HG03097 (cell line): ENCODE results near the gene ZNF592.

Experiments used
- ATAC-seq: cut with Tn5 transposase; IDR thresholded peaks from one replicate; pipeline ENCODE4 v1.9.1; 2021; ENCODE audit not compliant: unreplicated experiment, low FRiP score

The ZNF592 gene

DNA sequence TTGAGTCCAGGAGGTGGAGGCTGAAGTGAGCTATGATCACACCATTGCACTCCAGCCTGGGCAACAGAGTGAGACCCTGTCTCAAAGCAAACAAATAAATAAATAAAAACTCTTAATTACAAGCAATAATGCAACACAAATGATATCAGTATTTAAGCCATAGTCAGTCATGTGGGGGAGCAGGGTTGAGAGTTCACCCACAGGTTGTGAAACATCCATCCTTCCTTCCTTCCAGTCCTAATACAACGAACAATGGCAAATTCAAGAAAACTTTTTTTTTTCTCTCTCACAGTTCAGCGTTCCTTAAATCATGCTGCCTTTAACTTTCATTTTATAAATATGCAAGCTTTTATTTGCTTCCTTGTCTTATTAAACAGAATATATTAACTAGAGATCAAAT is 24.1 kb downstream of the ZNF592 start:
- ATAC-seq, result no peak

GRCh38 chr15:84773716-84774115 is 25.3 kb downstream of the ZNF592 start:
- ATAC-seq, result no peak

GRCh38 chr15:84775867-84776449 is 27.6 kb downstream of the ZNF592 start:
- ATAC-seq, result no peak

DNA sequence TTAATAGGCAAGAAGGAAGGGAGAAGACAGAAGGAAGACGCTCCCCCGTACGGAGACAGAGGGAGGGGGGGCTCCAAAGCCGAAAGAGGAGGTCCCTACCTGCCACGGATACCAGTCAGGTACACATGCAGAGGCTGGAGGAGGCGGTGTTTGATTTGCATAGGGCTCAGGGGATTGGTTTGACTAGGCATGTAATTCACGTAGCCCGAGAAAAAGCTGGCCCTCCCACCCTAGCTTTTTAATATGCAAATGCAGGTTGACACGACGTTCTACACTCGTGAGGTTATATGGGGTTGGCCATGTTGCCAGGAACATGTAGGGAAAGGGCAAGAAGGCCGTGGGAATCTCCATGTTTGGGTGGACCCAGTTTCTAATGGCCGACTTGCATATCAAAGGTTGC is 29.8 kb downstream of the ZNF592 start:
- no peak for ATAC-seq

DNA sequence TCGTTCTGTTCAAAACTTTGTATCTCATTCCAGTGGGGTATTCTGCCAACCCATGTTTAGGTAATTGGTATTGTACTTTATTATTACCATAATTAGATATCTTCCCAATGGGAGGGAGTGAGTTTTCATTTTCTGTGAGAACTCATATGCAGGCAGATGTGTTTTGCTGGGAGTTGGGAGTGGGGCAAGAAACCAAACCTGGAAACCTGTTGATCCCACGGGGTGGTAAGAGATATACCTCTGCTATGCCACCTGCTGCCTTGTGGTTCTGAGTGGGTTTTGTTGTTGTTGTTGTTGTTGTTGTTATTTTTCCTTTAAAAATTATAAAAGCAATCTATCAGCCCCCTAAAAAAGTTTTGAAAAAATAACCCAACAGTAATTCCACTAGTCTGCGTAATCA is 32.1 kb downstream of the ZNF592 start:
- ATAC-seq, result no peak

DNA sequence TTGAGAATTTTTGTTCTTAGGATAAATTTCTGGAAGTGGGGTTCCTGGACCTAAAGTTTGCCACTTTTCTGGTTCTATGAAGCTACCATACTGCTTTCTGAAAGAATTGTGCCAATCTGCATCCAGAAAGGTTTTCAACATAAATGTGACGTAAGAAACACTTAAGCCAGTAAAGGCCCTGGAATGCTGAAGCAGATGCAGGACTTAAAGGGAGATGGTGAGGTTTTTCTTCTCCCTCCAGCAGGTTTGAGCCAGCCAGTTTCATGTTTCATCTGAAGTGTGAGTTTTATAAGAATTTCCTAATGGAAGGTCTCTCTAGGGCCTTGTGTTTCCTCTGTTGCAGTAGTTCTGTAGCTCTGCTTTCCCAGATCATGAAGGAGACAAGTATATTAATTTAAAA is 33.1 kb downstream of the ZNF592 start:
- ATAC-seq, result no peak

GRCh38 chr15:84782346-84782745 is 34.0 kb downstream of the ZNF592 start:
- no peak for ATAC-seq

- ATAC-seq, result no peak
These were observed 35.3 kb downstream of the ZNF592 start for GRCh38 chr15:84783493-84784251.

DNA sequence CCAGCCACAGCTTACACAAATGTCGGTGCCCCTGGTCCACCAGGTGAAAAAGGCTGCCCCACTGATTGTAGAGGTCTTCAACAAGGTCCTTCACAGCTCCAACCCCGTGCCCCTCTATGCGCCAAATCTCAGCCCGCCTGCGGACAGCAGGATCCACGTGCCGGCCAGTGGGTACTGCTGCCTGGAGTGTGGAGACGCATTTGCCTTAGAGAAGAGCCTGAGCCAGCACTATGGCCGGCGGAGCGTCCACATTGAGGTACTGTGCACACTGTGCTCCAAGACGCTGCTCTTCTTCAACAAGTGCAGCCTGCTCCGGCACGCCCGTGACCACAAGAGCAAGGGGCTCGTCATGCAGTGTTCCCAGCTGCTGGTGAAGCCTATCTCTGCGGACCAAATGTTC is 35.9 kb downstream of the ZNF592 start:
- ATAC-seq, result no peak

DNA sequence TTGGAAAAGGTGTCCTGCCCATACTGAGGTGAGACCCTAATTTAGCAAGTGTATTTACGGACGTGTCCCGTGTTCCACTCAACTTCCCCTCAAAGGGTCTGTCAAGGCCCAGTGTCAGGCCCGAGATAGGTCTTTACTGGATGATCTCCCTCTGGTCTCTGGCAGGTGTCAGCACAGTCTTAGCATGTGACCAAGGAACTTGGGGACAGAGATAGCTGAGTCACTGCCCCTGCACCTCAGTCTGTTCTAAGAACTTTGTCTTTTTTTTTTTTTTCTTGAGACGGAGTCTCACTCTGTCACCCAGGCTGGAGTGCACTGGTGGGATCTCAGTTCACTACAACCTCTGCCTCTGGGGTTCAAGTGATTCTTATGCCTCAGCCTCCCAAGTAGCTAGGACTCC is 36.7 kb downstream of the ZNF592 start:
- ATAC-seq, result no peak

DNA sequence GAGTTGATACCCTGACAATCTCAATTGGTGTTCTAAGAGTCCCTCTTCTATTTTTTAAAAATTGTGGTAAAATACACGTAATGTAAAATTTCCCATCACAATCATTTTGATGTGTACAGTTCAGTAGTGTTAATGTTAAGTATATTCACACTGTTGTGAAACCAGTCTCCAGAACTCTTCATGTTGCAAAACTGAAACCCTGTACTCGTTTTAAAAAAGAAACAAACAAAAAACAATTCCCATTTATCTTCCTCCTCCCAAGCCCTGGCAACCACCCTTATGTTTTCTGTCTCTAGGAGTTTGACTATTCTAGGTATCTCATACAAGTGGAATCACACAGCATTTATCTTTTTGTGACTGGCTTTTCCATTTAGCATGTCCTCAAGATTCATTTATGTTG is 40.1 kb downstream of the ZNF592 start:
- no peak for ATAC-seq

- ATAC-seq, result no peak
These were observed 41.4 kb downstream of the ZNF592 start for GRCh38 chr15:84789762-84790161.

DNA sequence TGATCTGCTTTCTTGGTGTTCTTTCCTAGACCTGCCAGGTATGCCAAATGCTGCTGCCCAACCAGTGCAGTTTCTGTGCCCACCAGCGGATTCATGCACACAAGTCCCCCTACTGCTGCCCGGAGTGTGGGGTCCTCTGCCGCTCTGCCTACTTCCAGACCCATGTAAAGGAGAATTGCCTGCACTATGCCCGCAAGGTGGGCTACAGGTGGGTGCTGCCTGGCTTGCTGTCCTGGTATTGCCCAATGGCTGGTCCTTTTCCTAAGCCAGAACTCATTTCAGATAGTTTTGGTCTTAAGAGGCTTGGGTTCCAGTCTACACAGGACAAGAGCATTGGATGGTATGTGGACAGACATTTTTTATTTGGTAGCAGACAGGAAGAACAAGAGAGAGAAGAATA is 42.3 kb downstream of the ZNF592 start:
- no peak for ATAC-seq

- ATAC-seq, result no peak
These were observed 43.4 kb downstream of the ZNF592 start for GRCh38 chr15:84791763-84792162.

GRCh38 chr15:84793431-84794161 is 45.2 kb downstream of the ZNF592 start:
- no peak for ATAC-seq

GRCh38 chr15:84794162-84794547 is 45.8 kb downstream of the ZNF592 start:
- no peak for ATAC-seq

GRCh38 chr15:84795186-84795585 is 46.8 kb downstream of the ZNF592 start:
- no peak for ATAC-seq

- no peak for ATAC-seq
These were observed 48.8 kb downstream of the ZNF592 start for GRCh38 chr15:84797212-84797611.

GRCh38 chr15:84797801-84798200 is 49.4 kb downstream of the ZNF592 start:
- no peak for ATAC-seq

DNA sequence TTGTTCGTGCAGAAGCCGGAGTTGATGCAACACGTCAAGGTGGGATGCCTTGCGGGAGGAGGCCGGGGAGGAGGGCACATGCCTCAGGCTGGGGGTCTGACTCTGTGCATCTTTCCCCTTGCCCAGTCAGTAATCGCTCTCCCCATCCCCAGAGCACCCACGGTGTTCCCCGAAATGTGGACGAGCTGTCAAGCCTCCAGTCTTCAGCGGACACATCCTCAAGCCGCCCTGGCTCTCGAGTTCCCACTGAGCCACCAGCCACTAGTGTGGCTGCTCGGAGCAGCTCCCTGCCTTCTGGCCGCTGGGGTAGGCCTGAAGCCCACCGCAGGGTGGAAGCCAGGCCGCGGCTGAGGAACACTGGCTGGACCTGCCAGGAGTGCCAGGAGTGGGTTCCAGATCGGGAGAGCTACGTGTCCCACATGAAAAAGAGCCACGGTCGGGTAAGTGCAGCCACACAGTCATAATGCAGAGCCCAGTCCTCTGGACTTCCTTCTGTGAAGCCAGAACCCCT is 50.1 kb downstream of the ZNF592 start:
- no peak for ATAC-seq

- no peak for ATAC-seq
These were observed 51.3 kb downstream of the ZNF592 start for GRCh38 chr15:84799511-84800187.
